Fibroblast of the aortic adventitia (primary cell): ENCODE data around the gene PRMT9. TPM values are rescaled to one million over a fixed set of nuclear protein-coding genes. Genes with fewer than 3 reads are reported as not detected.

Experiments used
- DNase-seq: peaks from one replicate; pipeline ENCODE4 v3.0.0-alpha.2; 2010; ENCODE audit warnings: low read depth
- H3K4me3 ChIP-seq: 2 replicates; pipeline ENCODE4 v1.5.1; 2011; ENCODE audit warnings: low read depth, mild to moderate bottlenecking, control low read depth, low read length, moderate library complexity
- CTCF ChIP-seq: IDR thresholded peaks from 2 replicates; pipeline ENCODE4 v1.5.1; 2011; ENCODE audit warnings: mild to moderate bottlenecking, low read length, control low read depth, inconsistent platforms; ENCODE audit not compliant: insufficient read depth
- total RNA-seq: library from RNA; depleted of rRNA; stranded (reverse); fragments of >200 nt; gene quantifications from 2 replicates; pipeline ENCODE4 v1.2.3, GENCODE V29; 2012; ENCODE audit warnings: low replicate concordance

PRMT9 gene
- total RNA-seq, 1 donor, result 10.4 TPM

DNA sequence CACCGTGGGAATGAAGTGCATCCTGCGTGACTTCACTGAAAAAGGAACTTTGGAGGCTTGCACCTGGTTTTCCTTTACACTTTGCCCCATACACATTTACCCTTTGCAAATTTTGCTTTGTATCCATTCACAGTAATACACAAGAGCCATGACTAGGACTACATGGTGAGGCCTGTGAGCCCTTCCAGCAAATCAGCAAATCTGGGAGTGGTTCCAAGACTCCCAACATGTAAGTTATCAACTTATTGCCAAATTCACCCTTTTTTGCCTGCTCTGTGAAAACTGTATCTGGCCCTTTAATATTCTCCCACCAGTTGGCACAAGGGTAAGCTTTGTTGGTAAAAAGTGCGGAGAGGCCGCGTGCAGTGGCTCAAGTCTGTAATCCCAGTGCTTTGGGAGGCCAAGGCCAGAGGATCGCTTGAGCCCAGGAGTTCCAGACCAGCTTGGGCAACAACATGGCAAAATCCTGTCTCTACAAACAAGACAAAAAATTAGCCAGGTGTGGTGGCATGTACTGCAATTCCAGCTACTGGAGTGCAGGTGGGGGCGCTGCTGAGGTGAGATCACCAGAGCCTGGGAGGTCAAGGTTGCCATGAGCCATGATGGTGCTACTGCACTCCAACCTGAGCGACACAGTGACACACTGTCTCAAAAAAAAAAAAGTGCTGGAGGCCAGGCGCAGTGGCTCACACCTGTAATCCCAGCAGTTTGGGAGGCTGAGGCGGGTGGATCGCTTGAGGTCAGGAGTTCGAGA lies 5.0 kb downstream of the PRMT9 start:
- no peak for TF ChIP-seq CTCF
- peak; percentile 51 for DNase-seq
- H3K4me3 ChIP-seq, result no peak overlapping the region

- no peak overlapping the region for H3K4me3 ChIP-seq
- DNase-seq, result no peak
- no peak for TF ChIP-seq CTCF
Measured at GRCh38 chr4:147678106-147678505, 5.9 kb downstream of the PRMT9 start.

GRCh38 chr4:147674496-147674895 lies 9.5 kb downstream of the PRMT9 start:
- no peak for DNase-seq
- TF ChIP-seq CTCF, result no peak
- no peak overlapping the region for H3K4me3 ChIP-seq

DNA sequence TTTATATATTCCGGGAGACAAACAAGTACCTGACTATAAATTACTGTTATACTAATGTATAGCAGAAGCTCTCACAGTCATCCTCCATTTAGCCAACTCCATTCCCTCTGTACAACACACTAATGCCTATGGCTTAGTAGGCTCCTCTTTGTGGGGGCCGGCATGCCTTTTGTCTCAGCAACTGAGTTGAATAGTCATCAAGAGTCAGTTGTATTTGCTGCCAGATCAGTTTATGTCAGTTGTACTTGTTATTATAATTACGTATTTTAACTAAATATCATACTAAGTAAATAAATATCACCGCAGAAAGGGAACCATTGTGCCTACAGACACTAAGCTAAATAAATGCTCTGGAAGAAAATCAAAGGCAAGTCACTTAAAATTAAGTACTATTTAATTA lies 9.9 kb downstream of the PRMT9 start:
- DNase-seq, result no peak
- no peak overlapping the region for H3K4me3 ChIP-seq
- TF ChIP-seq CTCF, result no peak

DNA sequence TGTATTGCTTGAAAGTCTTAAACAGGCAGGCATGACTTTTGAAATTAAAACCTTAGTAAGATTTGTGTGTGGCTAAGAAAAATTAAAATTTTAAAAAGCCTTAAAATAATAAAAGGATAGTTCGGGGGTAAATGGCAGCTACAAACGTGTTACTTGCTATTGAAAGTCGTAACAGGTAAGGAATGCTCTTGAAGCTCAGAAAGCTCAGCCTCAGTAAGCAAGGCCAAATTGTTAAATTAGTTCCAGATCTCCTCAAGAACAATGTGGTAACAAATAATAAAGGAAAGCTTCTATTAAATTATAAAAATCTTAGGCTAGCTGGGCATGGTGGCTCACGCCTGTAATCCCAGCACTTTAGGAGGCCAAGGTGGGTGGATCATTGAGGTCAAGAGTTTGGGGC lies 25.5 kb downstream of the PRMT9 start:
- DNase-seq, result no peak
- no peak for TF ChIP-seq CTCF
- no peak overlapping the region for H3K4me3 ChIP-seq

DNA sequence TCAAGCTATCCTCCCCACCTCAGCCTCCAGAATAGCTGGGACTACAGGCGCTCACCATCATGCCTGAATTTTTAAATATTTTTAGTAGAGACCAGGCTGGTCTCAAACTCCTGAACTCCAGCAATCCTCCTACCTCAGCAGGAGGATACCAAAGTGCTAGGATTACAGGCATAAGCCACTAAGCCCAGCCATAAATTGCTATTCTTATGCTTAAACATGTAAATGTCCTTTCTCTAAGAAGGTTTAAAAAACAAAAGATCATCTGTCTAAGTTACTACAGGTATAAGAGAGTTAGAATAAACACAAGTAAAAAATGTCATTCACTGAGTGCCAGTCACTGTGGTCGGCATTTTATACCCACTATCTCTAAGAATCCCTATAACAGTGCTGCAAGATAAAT lies 28.3 kb downstream of the PRMT9 start:
- no peak for DNase-seq
- no peak for TF ChIP-seq CTCF

GRCh38 chr4:147651563-147651962 lies 32.4 kb downstream of the PRMT9 start:
- H3K4me3 ChIP-seq, result no peak overlapping the region
- TF ChIP-seq CTCF, result no peak
- DNase-seq, result no peak

More for the DNA sequence above, 28.3 kb downstream of the PRMT9 start:
- no peak overlapping the region for H3K4me3 ChIP-seq
